Caki2 (cell line): ENCODE data around the gene ERRFI1. TPM values are rescaled to one million over a fixed set of nuclear protein-coding genes. Genes with fewer than 3 reads are reported as not detected.
"Not testable (repeated sequence)": the region's sequence is repeated elsewhere in the genome, so short reads cannot be mapped to it uniquely, and the experiment has no call there.

Experiments used
- DNase-seq: peaks from one replicate; pipeline ENCODE4 v3.0.0-alpha.2; 2015; ENCODE audit warnings: low read depth
- in situ Hi-C: cut with HindIII; loops from 2 replicates; pipeline ENCODE4 v1.10.0; 2016; ENCODE audit warnings: low sequenced_read_pairs, low pct_unique_long_range_greater_than_20kb, mixed read lengths
- total RNA-seq: library from RNA; depleted of rRNA; stranded (reverse); fragments of >200 nt; shearing (Covaris generic); gene quantifications from 2 replicates; pipeline ENCODE4 v1.2.3, GENCODE V29; 2014; ENCODE audit warnings: low replicate concordance

The ERRFI1 gene
- total RNA-seq, 1 experiment from 2014 or later = 45.3 TPM

DNA sequence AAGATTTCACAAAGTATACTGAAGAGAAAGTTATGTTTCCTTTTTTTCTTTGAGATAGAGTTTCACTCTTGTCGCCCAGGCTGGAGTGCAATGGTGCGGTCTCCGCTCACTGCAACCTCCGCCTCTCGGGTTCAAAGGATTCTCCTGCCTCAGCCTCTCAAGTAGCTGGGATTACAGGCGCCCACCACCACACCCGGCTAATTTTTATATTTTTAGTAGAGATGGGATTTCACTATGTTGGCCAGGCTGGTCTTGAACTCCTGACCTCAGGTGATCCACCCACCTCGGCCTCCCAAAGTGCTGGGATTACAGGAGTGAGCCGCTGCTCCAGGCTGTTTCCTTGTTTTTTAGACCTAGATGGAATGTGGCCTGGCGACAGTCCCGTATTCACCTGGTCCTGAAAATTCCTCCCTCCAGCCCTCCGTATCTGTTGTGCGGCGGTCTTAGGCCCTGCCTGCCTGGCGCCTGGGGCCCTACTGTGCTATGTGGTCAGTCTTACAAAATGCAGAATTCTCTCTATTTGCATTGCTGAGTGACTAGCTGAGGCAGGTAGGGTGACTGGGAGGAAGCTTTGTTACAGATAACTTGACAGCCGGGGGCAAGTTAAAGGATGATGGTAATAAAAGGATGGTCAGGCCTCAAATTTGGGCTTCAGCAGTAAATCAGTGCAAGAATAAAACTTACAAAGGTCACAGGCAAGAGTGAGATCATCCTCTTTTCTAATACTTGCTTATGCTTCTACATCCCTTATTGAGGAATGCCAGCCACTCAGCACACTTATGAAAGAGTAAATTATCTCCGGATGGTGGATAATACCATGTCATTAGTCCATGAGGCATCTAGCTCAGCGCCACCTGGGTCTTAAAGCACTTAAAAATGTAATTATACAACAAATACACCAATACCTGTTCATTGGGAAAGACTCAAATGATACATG is 34.3 kb downstream of the ERRFI1 start:
- DNase-seq = no peak
- in situ Hi-C loops = no loop called here

- no peak for DNase-seq
- in situ Hi-C loops = no loop called here
Measured at GRCh38 chr1:7989762-7990428, 36.2 kb downstream of the ERRFI1 start.

DNA sequence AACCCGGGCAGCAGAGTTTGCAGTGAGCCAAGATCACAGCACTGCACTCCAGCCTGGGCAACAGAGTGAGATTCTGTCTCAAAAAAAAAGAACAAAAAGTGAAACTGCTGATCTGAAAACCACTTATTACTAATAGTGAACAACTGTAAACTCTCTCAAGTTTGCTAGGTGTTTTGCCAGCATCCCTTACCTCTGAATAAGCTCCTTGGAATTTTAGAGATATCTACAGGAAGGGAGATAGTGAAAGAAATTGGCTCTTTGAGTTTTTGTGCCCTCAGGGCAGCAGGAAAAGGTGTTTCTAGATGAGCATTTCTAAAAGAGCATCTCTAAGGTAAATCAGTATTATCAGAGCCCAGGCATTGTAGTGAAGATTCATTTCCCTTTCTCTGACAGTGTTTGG is 37.5 kb downstream of the ERRFI1 start:
- DNase-seq = no peak
- in situ Hi-C loops = no loop called here

DNA sequence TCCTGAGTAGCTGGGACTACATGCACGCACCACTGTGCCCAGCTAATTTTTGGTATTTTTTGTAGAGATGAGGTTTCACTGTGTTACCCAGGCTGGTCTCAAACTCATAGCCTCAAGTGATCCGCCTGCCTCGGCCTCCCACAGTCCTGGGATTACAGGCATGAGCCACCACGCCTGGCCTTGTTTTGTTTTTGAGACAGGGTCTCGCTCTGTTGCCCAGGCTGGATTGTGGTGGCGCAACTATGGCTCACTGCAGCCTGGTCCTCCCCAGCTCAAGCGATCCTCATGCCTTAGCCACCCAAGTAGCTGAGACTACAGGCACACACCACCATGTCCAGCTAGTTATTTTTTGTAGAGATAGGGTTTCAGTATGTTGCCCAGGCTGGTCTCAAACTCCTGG is 38.6 kb downstream of the ERRFI1 start:
- no peak for DNase-seq

GRCh38 chr1:7985851-7986612 is 40.1 kb downstream of the ERRFI1 start:
- in situ Hi-C loops = no loop called here
- DNase-seq = no peak

More for the DNA sequence above, 38.6 kb downstream of the ERRFI1 start:
- in situ Hi-C loops = no loop called here

DNA sequence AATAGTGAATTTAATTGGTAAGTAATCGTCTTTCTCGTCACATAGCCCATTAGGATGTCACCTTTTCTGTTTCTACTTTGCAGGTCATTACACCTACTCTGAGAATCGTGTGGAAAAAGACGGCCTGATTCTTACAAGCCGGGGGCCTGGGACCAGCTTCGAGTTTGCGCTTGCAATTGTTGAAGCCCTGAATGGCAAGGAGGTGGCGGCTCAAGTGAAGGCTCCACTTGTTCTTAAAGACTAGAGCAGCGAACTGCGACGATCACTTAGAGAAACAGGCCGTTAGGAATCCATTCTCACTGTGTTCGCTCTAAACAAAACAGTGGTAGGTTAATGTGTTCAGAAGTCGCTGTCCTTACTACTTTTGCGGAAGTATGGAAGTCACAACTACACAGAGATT is 41.3 kb downstream of the ERRFI1 start:
- DNase-seq = no peak

DNA sequence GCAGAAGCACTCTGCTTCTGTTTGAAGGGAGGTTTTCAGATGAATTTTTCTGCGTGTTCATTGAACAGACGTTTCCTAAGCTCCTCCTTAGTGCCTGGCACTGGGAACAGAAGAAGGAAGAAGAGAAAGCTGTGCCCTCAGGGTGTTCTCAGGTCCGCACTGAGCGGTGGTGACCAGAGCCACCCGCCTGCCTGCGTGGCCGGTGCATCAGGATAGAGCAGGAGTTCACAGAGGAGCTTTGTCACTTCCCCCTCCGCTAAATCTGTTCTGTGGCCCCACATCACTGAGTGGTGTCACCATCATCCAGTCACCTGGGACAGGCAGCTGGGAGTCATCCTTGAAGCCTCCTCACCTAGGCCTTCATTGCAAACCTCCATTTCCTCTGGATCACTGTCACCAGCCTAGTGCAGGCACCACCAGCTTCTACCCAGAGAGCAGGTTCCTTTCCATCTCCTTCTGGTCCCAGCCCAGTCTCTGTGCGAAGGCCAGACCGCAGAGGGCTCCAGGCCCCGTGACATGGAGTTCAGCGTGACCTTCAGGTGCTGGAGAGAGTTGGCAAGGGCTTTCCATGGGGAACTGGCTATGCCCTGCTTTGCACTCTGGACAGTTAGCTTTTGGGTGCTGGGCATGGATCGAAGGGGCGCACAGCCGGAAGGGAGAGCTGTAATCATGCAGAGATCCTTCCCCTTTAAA is 42.9 kb downstream of the ERRFI1 start:
- no peak for DNase-seq
- in situ Hi-C loops = no loop called here

More for the DNA sequence above, 41.3 kb downstream of the ERRFI1 start:
- in situ Hi-C loops = no loop called here

GRCh38 chr1:7980984-7981383 is 45.1 kb downstream of the ERRFI1 start:
- no peak for DNase-seq
- in situ Hi-C loops = no loop called here

DNA sequence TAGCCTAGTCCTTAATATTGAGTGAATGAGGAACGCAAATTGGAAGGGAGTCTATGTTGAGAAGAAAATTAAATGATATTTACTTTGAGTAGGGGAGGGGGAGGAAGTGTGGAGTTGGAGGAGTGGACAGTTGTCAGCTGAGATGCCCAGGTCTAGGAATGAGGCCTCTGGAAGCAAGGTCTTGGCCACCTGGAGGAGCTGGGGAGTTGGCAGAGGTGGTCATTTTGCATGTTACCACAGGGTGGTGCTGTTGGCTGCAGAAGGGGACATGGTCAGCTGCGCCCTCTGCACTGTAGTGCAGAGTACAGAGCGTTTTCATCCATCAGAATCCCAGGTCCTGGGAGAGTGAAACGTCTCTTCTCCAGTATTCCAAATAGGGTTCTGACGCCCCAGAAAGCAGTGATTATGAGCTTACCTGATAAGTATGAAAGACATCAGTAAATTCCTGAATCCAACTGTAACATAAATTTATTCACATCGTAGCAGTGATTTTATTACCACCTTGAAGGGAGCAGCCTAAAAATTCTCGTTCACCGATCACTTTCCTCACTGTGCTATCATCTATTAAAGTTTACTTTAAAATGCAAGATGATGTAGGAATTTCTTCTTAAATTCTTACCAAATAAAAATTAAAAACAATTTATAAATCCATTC is 50.8 kb downstream of the ERRFI1 start:
- DNase-seq = peak; percentile 76
- in situ Hi-C loops = no loop called here

DNA sequence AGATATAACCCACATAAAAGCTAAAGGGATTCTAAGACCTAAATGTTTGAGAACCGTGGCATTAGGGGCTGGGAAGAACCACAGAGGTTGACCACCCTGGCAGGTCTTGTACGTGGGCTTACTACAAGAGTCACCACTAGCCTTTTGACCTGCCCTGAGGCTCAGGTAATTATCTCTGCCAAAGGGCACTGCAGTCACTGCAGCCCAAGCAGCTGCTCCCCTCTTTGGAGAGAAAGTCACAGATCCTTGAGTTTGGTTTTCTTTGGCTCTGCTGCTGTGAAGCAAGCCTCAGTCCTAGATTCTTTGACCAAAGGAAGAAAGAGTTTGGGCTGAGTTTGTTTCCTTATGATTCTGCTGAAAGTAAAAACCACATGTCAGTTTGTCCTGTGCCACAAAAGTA is 53.0 kb downstream of the ERRFI1 start:
- in situ Hi-C loops = no loop called here
- DNase-seq = no peak

GRCh38 chr1:7972285-7972684 is 53.8 kb downstream of the ERRFI1 start:
- DNase-seq = no peak
- in situ Hi-C loops = no loop called here

DNA sequence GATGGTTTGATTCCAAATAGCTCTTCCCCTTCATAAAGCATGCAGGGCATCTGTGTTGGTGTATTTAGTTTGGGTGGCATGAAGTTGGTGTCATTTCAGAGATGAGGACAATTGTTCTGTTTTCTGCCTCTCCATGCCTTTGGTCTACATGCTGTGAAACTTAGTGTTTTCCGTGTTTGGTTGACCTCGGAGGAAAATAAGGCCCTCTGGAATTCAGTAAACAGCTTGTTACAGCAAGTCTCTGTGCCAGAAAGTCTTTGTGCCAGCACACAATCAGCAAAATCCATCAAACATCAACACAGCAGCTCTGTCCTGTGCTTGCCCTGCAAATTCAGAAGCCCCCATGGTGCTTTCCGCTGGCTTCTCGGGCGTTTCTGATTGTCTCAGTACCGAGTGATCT is 55.1 kb downstream of the ERRFI1 start:
- in situ Hi-C loops = no loop called here
- DNase-seq = no peak

DNA sequence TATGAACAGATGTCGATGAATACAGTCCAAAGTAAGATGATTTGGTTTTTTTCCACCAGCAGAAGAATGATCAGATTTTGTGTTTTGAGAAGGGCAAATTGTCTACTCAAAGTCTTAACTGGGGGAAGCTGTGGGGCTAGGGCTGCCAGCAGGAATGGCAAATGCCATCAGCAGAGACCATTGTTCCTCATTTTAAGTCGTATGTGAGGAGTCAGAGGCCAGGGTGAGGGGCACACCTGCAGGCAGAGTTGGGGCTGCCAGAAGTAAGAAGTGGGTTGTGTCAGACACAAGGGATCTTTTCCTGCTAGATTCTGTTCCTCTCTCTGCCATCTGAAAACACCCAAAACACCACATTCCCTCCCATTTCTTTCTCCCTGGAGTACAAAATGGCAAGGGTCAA is 55.9 kb downstream of the ERRFI1 start:
- in situ Hi-C loops = no loop called here
- no peak for DNase-seq

GRCh38 chr1:7967651-7968050 is 58.5 kb downstream of the ERRFI1 start:
- DNase-seq = no peak
- in situ Hi-C loops = no loop called here

- in situ Hi-C loops = no loop called here
- no peak for DNase-seq
Measured at GRCh38 chr1:7967196-7967595, 58.9 kb downstream of the ERRFI1 start.

DNA sequence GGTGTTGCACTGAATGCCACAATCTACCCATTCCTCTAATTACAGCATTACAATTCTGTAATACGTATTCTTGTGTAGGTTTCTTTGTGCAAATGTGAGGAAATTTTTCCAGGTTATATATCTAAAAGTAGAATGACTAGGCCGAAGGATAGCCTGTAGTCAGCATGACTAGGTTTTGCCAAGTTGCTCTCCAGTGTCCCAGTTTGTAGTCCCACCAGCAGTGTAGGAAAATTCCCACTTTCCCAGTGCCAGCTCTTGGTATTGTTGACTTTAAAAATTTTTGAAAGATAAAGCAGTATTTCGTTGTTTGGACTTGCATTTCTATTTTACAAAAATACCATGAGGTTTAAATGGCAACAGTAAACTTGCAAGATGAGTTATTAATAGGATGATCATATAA is 61.6 kb downstream of the ERRFI1 start:
- in situ Hi-C loops = no loop called here

GRCh38 chr1:7963841-7964240 is 62.3 kb downstream of the ERRFI1 start:
- in situ Hi-C loops, DNase-seq: not testable (repeated sequence)

More for the DNA sequence above, 61.6 kb downstream of the ERRFI1 start:
- DNase-seq = no peak

GRCh38 chr1:7963378-7963730 is 62.8 kb downstream of the ERRFI1 start:
- DNase-seq, in situ Hi-C loops: not testable (repeated sequence)
